Neural progenitor cell (in vitro differentiated cells): ENCODE data around the gene USF2. TPM values are rescaled to one million over a fixed set of nuclear protein-coding genes. Genes with fewer than 3 reads are reported as not detected.

Source experiments
- DNase-seq: peaks from one replicate; pipeline ENCODE4 v3.0.0-alpha.2; 2016; ENCODE audit warnings: low spot score
- H2AFZ ChIP-seq: fragments of 200-600 bp; sonication (generic); replicated peaks from 2 replicates; pipeline ENCODE4 v1.6.1; 2016; ENCODE audit warnings: antibody characterized with exemption
- H3F3A ChIP-seq: fragments of 200-600 bp; sonication (generic); 2 replicates; pipeline ENCODE4 v1.6.1; 2016; ENCODE audit warnings: antibody characterized with exemption, low read depth
- H3K27ac ChIP-seq: fragments of 200-600 bp; sonication (generic); 2 replicates; pipeline ENCODE4 v1.5.1; 2016; ENCODE audit warnings: mild to moderate bottlenecking
- H3K27me3 ChIP-seq: fragments of 200-600 bp; sonication (generic); 2 replicates; pipeline ENCODE4 v1.6.1; 2016; ENCODE audit warnings: mild to moderate bottlenecking, moderate library complexity
- H3K36me3 ChIP-seq: fragments of 200-600 bp; sonication (generic); 2 replicates; pipeline ENCODE4 v1.5.1; 2016
- H3K4me1 ChIP-seq: fragments of 200-600 bp; sonication (generic); 2 replicates; pipeline ENCODE4 v1.6.1; 2016; ENCODE audit warnings: mixed run types
- H3K4me2 ChIP-seq: fragments of 200-600 bp; sonication (generic); 2 replicates; pipeline ENCODE4 v1.6.1; 2016
- H3K4me3 ChIP-seq: fragments of 200-600 bp; sonication (generic); 2 replicates; pipeline ENCODE4 v1.5.1; 2016
- H3K79me2 ChIP-seq: fragments of 200-600 bp; sonication (generic); 2 replicates; pipeline ENCODE4 v1.6.1; 2016; ENCODE audit warnings: low read depth
- H3K9ac ChIP-seq: fragments of 200-600 bp; sonication (generic); 2 replicates; pipeline ENCODE4 v1.6.1; 2016
- H3K9me3 ChIP-seq: fragments of 200-600 bp; sonication (generic); 2 replicates; pipeline ENCODE4 v1.5.1; 2016; ENCODE audit warnings: low read depth
- H4K20me1 ChIP-seq: fragments of 200-600 bp; sonication (generic); 2 replicates; pipeline ENCODE4 v1.6.1; 2016; ENCODE audit warnings: low read depth
- H3K27ac Mint-ChIP-seq: 3 replicates; pipeline ENCODE4 v1.8.0; 2021; ENCODE audit warnings: mixed read lengths
- H3K27me3 Mint-ChIP-seq: 2 replicates; pipeline ENCODE4 v1.8.0; 2022; ENCODE audit warnings: low read depth, mild to moderate bottlenecking, inconsistent platforms, moderate library complexity, mixed read lengths; ENCODE audit not compliant: insufficient read depth
- H3K36me3 Mint-ChIP-seq: 3 replicates; pipeline ENCODE4 v1.8.0; 2021; ENCODE audit warnings: mixed read lengths
- H3K4me1 Mint-ChIP-seq: 3 replicates; pipeline ENCODE4 v1.8.0; 2021; ENCODE audit warnings: mixed read lengths
- H3K4me3 Mint-ChIP-seq: 3 replicates; pipeline ENCODE4 v1.8.0; 2021; ENCODE audit warnings: mild to moderate bottlenecking, moderate library complexity, mixed read lengths
- H3K9me3 Mint-ChIP-seq: 3 replicates; pipeline ENCODE4 v1.8.0; 2020; ENCODE audit warnings: mixed read lengths
- EZH2 ChIP-seq: fragments of 200-600 bp; sonication (generic); IDR thresholded peaks from 2 replicates; pipeline ENCODE4 v1.6.1; 2017; ENCODE audit warnings: antibody characterized with exemption, mild to moderate bottlenecking, moderate library complexity
- EZH2phosphoT487 ChIP-seq: fragments of 200-600 bp; sonication (generic); IDR thresholded peaks from 2 replicates; pipeline ENCODE4 v1.6.1; 2017; ENCODE audit warnings: antibody characterized with exemption
- total RNA-seq: library from RNA; depleted of rRNA; stranded (reverse); fragments of >200 nt; gene quantifications from 2 replicates; pipeline ENCODE4 v1.2.3, GENCODE V29; 2015; ENCODE audit warnings: low replicate concordance
- TF ChIP-seq, protein P1 (sequence below): fragments of 200-600 bp; sonication (generic); IDR thresholded peaks from 2 replicates; pipeline ENCODE4 v1.5.1; 2017; ENCODE audit warnings: antibody characterized with exemption, mild to moderate bottlenecking

USF2 gene
- total RNA-seq, 1 donor from 2014 or later, result 46.8 TPM

DNA sequence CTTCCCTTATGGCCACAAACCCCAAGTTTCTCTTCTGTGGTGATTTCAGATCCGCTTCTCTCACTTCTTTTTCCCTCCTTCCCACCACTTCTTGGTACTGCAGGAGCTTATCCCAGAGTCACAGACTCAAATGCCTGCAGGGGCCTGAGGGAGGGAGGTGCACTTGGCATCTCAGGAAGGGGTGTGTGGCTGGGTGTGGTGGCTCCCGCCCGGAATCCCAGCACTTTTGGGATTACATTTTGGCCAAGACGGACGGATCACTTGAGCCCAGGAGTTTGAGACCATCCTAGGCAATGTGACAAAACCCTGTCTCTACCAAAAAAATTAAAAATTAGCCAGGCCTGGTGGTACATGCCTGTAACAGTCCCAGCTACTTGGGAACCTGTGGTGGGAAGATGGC lies 5.6 kb downstream of the USF2 start:
- H3K36me3 Mint-ChIP-seq, result peaks cover 27% of the 10 kb centered on the region
- H2AFZ ChIP-seq, result no peak overlapping the region
- H3K4me2 ChIP-seq, result no peak overlapping the region
- H3K36me3 ChIP-seq, result peaks cover 5% of the 10 kb centered on the region
- no peak overlapping the region for H3K27ac Mint-ChIP-seq
- peaks cover 24% of the 10 kb centered on the region for H4K20me1 ChIP-seq
- no peak overlapping the region for H3K27ac ChIP-seq
- no peaks in the 10 kb centered on the region for H3K4me1 ChIP-seq
- no peak overlapping the region for H3K4me3 Mint-ChIP-seq
- H3K9me3 ChIP-seq, result no peaks in the 10 kb centered on the region
- H3K27me3 ChIP-seq, result no peaks in the 10 kb centered on the region
- H3K79me2 ChIP-seq, result peaks cover 20% of the 10 kb centered on the region
- H3K9me3 Mint-ChIP-seq, result no peaks in the 10 kb centered on the region
- DNase-seq, result no peak
- H3K4me3 ChIP-seq, result no peak overlapping the region
- H3K27me3 Mint-ChIP-seq, result peaks cover 7% of the 10 kb centered on the region
- H3F3A ChIP-seq, result peaks cover 7% of the 10 kb centered on the region
- no peak overlapping the region for H3K9ac ChIP-seq
- peaks cover 9% of the 10 kb centered on the region for H3K4me1 Mint-ChIP-seq
- TF ChIP-seq, protein P1, sequence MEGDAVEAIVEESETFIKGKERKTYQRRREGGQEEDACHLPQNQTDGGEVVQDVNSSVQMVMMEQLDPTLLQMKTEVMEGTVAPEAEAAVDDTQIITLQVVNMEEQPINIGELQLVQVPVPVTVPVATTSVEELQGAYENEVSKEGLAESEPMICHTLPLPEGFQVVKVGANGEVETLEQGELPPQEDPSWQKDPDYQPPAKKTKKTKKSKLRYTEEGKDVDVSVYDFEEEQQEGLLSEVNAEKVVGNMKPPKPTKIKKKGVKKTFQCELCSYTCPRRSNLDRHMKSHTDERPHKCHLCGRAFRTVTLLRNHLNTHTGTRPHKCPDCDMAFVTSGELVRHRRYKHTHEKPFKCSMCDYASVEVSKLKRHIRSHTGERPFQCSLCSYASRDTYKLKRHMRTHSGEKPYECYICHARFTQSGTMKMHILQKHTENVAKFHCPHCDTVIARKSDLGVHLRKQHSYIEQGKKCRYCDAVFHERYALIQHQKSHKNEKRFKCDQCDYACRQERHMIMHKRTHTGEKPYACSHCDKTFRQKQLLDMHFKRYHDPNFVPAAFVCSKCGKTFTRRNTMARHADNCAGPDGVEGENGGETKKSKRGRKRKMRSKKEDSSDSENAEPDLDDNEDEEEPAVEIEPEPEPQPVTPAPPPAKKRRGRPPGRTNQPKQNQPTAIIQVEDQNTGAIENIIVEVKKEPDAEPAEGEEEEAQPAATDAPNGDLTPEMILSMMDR, result no peak
- TF ChIP-seq EZH2phosphoT487 (no peak), EZH2 (no peak)

DNA sequence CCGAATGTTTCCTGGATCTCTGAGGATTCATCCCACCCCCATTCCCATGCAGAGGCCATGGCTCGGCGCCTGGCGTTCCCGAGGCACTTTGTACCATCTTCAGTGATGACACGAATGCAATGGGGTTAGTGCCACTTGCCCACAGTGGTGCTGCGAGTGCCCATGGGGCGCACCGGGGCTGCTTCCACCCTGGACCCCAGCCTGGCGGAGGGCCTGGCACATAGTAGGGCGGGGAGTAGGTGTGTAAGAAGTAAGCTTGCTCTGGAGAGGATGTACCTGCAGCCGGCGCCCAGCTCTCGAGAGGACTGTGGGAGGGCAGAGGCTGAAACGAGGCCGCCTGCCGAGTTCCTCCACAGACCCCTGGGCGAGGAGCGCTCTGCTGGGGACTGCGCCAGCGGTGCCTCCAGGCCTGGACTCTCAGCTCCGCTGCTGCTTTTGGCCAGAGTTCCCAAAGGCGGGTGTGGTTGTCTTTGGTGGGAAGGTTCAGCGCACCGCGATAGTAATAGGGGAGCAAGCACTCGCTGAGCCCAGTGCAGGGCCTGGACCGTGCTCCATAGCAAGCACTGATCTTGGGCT lies 8.0 kb downstream of the USF2 start:
- Mint-ChIP-seq H3K9me3 (no peaks in the 10 kb centered on the region), H3K27me3 (peaks cover 11% of the 10 kb centered on the region), H3K27ac (no peak overlapping the region), H3K4me3 (no peak overlapping the region), H3K4me1 (peaks cover 4% of the 10 kb centered on the region), H3K36me3 (peaks cover 25% of the 10 kb centered on the region)
- H4K20me1 ChIP-seq, result peaks cover 10% of the 10 kb centered on the region
- H3K27ac ChIP-seq, result no peak overlapping the region
- H3K79me2 ChIP-seq, result no peaks in the 10 kb centered on the region
- H3K4me2 ChIP-seq, result no peak overlapping the region
- DNase-seq, result no peak
- no peak overlapping the region for H3K4me3 ChIP-seq
- H3K36me3 ChIP-seq, result no peaks in the 10 kb centered on the region
- no peaks in the 10 kb centered on the region for H3K27me3 ChIP-seq
- no peaks in the 10 kb centered on the region for H3F3A ChIP-seq
- H3K9me3 ChIP-seq, result no peaks in the 10 kb centered on the region
- no peak overlapping the region for H2AFZ ChIP-seq
- H3K4me1 ChIP-seq, result no peaks in the 10 kb centered on the region
- no peak overlapping the region for H3K9ac ChIP-seq
- TF ChIP-seq EZH2, result no peak
- TF ChIP-seq, protein P1, result no peak
- TF ChIP-seq EZH2phosphoT487, result no peak

DNA sequence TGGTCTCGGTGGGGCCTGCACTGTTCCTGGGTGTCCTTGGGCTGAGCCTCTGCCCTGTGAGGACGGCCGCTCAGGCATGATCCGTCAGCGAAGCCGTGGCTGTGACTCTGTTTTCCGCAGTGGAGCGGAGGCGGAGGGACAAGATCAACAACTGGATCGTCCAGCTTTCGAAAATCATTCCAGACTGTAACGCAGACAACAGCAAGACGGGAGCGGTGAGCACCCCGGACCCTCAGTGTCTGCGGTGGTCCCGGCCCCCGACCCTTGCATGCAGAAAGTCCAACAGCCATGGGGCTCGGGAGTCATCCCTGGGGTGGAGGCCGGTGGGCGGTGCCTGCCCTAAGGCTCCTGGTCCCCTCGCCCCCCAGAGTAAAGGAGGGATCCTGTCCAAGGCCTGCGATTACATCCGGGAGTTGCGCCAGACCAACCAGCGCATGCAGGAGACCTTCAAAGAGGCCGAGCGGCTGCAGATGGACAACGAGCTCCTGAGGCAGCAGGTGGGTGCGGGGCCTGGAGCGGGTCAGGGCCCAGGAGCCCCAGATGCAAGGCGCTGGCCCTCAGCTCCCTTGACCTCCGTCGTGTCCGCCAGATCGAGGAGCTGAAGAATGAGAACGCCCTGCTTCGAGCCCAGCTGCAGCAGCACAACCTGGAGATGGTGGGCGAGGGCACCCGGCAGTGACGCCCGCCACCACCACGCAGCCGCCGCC lies 10.0 kb downstream of the USF2 start:
- H3K36me3 Mint-ChIP-seq, result peaks cover 21% of the 10 kb centered on the region
- H3K4me2 ChIP-seq, result no peak overlapping the region
- H3K9ac ChIP-seq, result no peak overlapping the region
- H3K36me3 ChIP-seq, result no peaks in the 10 kb centered on the region
- no peaks in the 10 kb centered on the region for H3K9me3 ChIP-seq
- H3K27ac Mint-ChIP-seq, result no peak overlapping the region
- no peak overlapping the region for H3K4me3 Mint-ChIP-seq
- DNase-seq, result no peak
- no peaks in the 10 kb centered on the region for H3K4me1 Mint-ChIP-seq
- H3K9me3 Mint-ChIP-seq, result no peaks in the 10 kb centered on the region
- H3K27ac ChIP-seq, result no peak overlapping the region
- no peaks in the 10 kb centered on the region for H3K79me2 ChIP-seq
- H2AFZ ChIP-seq, result no peak overlapping the region
- peaks cover 14% of the 10 kb centered on the region for H3K27me3 Mint-ChIP-seq
- no peaks in the 10 kb centered on the region for H3K4me1 ChIP-seq
- no peaks in the 10 kb centered on the region for H3K27me3 ChIP-seq
- H3F3A ChIP-seq, result no peaks in the 10 kb centered on the region
- H3K4me3 ChIP-seq, result no peak overlapping the region
- TF ChIP-seq EZH2 (no peak), EZH2phosphoT487 (no peak)
- TF ChIP-seq, protein P1, result no peak
- peaks cover 6% of the 10 kb centered on the region for H4K20me1 ChIP-seq
